ENCODE measurements around the gene OTUD5. TPM values are rescaled to one million over a fixed set of nuclear protein-coding genes. Genes with fewer than 3 reads are reported as not detected.

OTUD5 gene
- total RNA-seq, 2 donors from 2014 or later = 50.3 to 56.5 TPM

- Mint-ChIP-seq H3K9me3 (peaks cover 58% of the 10 kb centered on the region), H3K4me3 (no peak overlapping the region), H3K4me1 (peaks cover 5% of the 10 kb centered on the region), H3K27ac (no peak overlapping the region), H3K27me3 (ENCODE audit: insufficient read depth) (no peaks in the 10 kb centered on the region), H3K36me3 (ENCODE audit: low read depth) (peaks cover 5% of the 10 kb centered on the region)
- Histone ChIP-seq H3K4me1 (ENCODE audit: control insufficient read depth, insufficient read depth, low read length) (no peaks in the 10 kb centered on the region), H3K9me3 (ENCODE audit: control insufficient read depth, low read length) (no peaks in the 10 kb centered on the region), H3K36me3 (ENCODE audit: control insufficient read depth, insufficient read depth, low read length) (no peaks in the 10 kb centered on the region), H3K4me3 (ENCODE audit: low read length) (no peak overlapping the region), H3K27ac (ENCODE audit: low read depth, low read length) (no peak overlapping the region), H3K27me3 (ENCODE audit: control insufficient read depth, insufficient read depth, low read length, poor library complexity, severe bottlenecking) (no peaks in the 10 kb centered on the region), H3K9ac (ENCODE audit: extremely low read depth, low read length, poor library complexity, severe bottlenecking) (no peak overlapping the region)
- no peak for DNase-seq
- WGBS, 2 experiments (ENCODE audit: insufficient coverage in 1 of 2, insufficient read length in 1 of 2) = 94 to 100% methylated on average over 1 to 14 of the region's 14 CpGs
- TF ChIP-seq, protein P1, sequence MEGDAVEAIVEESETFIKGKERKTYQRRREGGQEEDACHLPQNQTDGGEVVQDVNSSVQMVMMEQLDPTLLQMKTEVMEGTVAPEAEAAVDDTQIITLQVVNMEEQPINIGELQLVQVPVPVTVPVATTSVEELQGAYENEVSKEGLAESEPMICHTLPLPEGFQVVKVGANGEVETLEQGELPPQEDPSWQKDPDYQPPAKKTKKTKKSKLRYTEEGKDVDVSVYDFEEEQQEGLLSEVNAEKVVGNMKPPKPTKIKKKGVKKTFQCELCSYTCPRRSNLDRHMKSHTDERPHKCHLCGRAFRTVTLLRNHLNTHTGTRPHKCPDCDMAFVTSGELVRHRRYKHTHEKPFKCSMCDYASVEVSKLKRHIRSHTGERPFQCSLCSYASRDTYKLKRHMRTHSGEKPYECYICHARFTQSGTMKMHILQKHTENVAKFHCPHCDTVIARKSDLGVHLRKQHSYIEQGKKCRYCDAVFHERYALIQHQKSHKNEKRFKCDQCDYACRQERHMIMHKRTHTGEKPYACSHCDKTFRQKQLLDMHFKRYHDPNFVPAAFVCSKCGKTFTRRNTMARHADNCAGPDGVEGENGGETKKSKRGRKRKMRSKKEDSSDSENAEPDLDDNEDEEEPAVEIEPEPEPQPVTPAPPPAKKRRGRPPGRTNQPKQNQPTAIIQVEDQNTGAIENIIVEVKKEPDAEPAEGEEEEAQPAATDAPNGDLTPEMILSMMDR (conservative IDR thresholded peaks at IDR 0.05) = no peak
These were observed 8.6 kb upstream of the OTUD5 start for GRCh38 chrX:48965959-48966358.

DNA sequence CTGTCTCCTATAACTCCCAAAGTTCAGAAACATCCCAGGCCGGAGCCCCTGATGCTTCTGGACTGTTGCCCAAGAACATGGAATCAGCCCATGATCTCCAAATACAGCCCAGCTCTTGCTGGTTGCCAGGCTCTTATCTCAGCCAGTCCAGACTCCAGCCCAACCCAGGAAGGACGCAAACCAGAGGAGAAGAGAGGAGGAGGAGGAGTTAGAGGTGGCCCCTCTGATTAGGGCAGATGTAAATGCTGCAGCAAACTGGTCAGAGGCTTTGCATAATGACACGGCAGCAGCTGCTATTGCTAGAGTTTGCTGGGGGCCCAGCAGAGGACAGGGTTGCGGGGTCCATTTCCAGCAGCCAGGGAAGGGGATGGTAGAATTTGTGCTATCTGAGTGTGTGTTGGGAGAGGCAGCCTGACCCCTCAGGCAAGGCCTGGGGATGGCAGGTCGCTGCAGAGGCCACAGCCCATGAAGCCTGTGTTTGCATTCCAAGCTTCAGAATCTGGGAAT is 4.2 kb upstream of the OTUD5 start:
- DNase-seq = no peak
- no peaks in the 10 kb centered on the region for H3K4me1 ChIP-seq (ENCODE audit: control insufficient read depth, insufficient read depth, low read length)
- Mint-ChIP-seq H3K9me3 (peaks cover 54% of the 10 kb centered on the region), H3K36me3 (ENCODE audit: low read depth) (peaks cover 2% of the 10 kb centered on the region), H3K27me3 (ENCODE audit: insufficient read depth) (no peaks in the 10 kb centered on the region), H3K27ac (peak overlapping the region; percentile 35), H3K4me3 (no peak overlapping the region), H3K4me1 (peaks cover 5% of the 10 kb centered on the region)
- H3K9ac ChIP-seq (ENCODE audit: extremely low read depth, low read length, poor library complexity, severe bottlenecking) = no peak overlapping the region
- TF ChIP-seq, protein P1 (conservative IDR thresholded peaks at IDR 0.05) = peak; percentile 11
- no peak overlapping the region for H3K27ac ChIP-seq (ENCODE audit: low read depth, low read length)
- no peak overlapping the region for H3K4me3 ChIP-seq (ENCODE audit: low read length)
- 40 to 65% methylated on average over 1 to 4 of the region's 5 CpGs for WGBS, 2 experiments (ENCODE audit: insufficient coverage in 1 of 2, insufficient read length in 1 of 2)
- H3K36me3 ChIP-seq (ENCODE audit: control insufficient read depth, insufficient read depth, low read length) = no peaks in the 10 kb centered on the region
- H3K9me3 ChIP-seq (ENCODE audit: control insufficient read depth, low read length) = no peaks in the 10 kb centered on the region
- H3K27me3 ChIP-seq (ENCODE audit: control insufficient read depth, insufficient read depth, low read length, poor library complexity, severe bottlenecking) = no peaks in the 10 kb centered on the region

DNA sequence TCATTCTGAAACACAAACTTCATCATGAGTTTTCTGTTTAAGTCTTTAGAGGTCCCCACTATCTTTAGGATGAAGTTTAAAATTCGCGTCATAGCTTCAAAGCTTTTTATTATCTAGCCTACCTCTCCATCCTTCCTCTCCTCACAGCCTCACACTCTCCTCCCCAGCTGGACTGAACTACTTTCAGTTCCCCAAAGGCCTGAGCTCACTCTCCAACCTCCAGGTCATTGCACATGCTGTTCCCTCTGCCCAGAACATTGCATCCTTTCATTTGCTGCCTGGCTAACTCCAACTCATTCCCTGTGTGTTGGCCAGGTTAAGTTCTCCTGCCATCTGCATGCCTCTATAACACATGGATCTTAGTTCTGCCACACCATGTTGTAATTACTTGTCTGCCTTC is 2.9 kb upstream of the OTUD5 start:
- Histone ChIP-seq H3K4me3 (ENCODE audit: low read length) (no peak overlapping the region), H3K36me3 (ENCODE audit: control insufficient read depth, insufficient read depth, low read length) (peaks cover 5% of the 10 kb centered on the region), H3K27me3 (ENCODE audit: control insufficient read depth, insufficient read depth, low read length, poor library complexity, severe bottlenecking) (no peaks in the 10 kb centered on the region), H3K27ac (ENCODE audit: low read depth, low read length) (no peak overlapping the region), H3K9ac (ENCODE audit: extremely low read depth, low read length, poor library complexity, severe bottlenecking) (no peak overlapping the region), H3K9me3 (ENCODE audit: control insufficient read depth, low read length) (no peaks in the 10 kb centered on the region), H3K4me1 (ENCODE audit: control insufficient read depth, insufficient read depth, low read length) (no peaks in the 10 kb centered on the region)
- peaks cover 58% of the 10 kb centered on the region for H3K9me3 Mint-ChIP-seq
- TF ChIP-seq, protein P1 (conservative IDR thresholded peaks at IDR 0.05) = no peak
- DNase-seq = no peak
- H3K4me1 Mint-ChIP-seq = peaks cover 9% of the 10 kb centered on the region
- no peaks in the 10 kb centered on the region for H3K27me3 Mint-ChIP-seq (ENCODE audit: insufficient read depth)
- 100% methylated on average over 2 of the region's 2 CpGs; no CpG with 5 or more reads in 1 of the 2 experiments for WGBS, 2 experiments (ENCODE audit: insufficient coverage in 1 of 2, insufficient read length in 1 of 2)
- H3K36me3 Mint-ChIP-seq (ENCODE audit: low read depth) = peaks cover 2% of the 10 kb centered on the region
- no peak overlapping the region for H3K27ac Mint-ChIP-seq
- H3K4me3 Mint-ChIP-seq = no peak overlapping the region

All from endodermal cell (in vitro differentiated cells).